Mucosa of descending colon (tissue), 3 donors: ENCODE measurements around the gene MAP3K15. TPM values are rescaled to one million over a fixed set of nuclear protein-coding genes. Genes with fewer than 3 reads are reported as not detected.
"Not testable (repeated sequence)": the region's sequence is repeated elsewhere in the genome, so short reads cannot be mapped to it uniquely, and the experiment has no call there.

Experiments
- ATAC-seq: fragments of 200-7000 bp; cut with Tn5 transposase; one replicate; pipeline ENCODE4 v1.9.1; 2020; ENCODE audit warnings: mild to moderate bottlenecking, moderate library complexity
- DNase-seq, 3 donors: peaks; one replicate each; pipeline ENCODE4 v3.0.0-alpha.2; 2020
- H3K36me3 ChIP-seq: fragments of 200-600 bp; one replicate; pipeline ENCODE4 v1.8.0; 2021; ENCODE audit warnings: low read depth, mild to moderate bottlenecking
- H3K4me1 ChIP-seq: fragments of 200-600 bp; one replicate; pipeline ENCODE4 v1.8.0; 2021; ENCODE audit warnings: low read depth, mild to moderate bottlenecking
- H3K4me3 ChIP-seq: fragments of 200-600 bp; one replicate; pipeline ENCODE4 v1.8.0; 2021; ENCODE audit warnings: mild to moderate bottlenecking
- H3K9me3 ChIP-seq: fragments of 200-600 bp; one replicate; pipeline ENCODE4 v1.8.0; 2021; ENCODE audit warnings: mild to moderate bottlenecking
- CTCF ChIP-seq: fragments of 200-600 bp; IDR thresholded peaks from one replicate; pipeline ENCODE4 v1.8.0; 2022; ENCODE audit warnings: antibody characterized with exemption, mild to moderate bottlenecking
- intact Hi-C, 2 donors: fragments of 100-400 bp; cut with DNase I in 1 of 2; cut with micrococcal nuclease in 1 of 2; formaldehyde crosslinking; loops; one replicate each; pipeline versions ENCODE4 v1.11.0 to v1.11.1; 2022; cut with DNase I, micrococcal nuclease
- total RNA-seq, 3 donors: library from RNA; stranded (reverse); fragmentation: NEBNext Ultra II Directional in 2 of 3; extraction: Animal tissue kit (Norgen Biotek cat#: 25700) in 2 of 3; gene quantifications; one replicate each; pipeline versions ENCODE4 v1.2.1 to v1.2.4, GENCODE V29; 2021 to 2023
- donor health status: DM: no; HTN: no; CAD: no; lungs with moderate emphysema.
- donor health status: DM: no; HTN: no; CAD: no.
- donor health status: DM: no; HTN: yes; CAD: no.

Gene MAP3K15
- total RNA-seq, 3 donors from 2014 or later = 0.16 to 0.23 TPM; not detected in 1

GRCh38 chrX:19479458-19479857, 35.9 kb downstream of the MAP3K15 start:
- Histone ChIP-seq H3K9me3 (no peaks in the 10 kb centered on the region), H3K4me3 (no peak overlapping the region), H3K4me1 (no peaks in the 10 kb centered on the region), H3K36me3 (no peaks in the 10 kb centered on the region)
- intact Hi-C loops = no loop called here
- ATAC-seq = no peak
- no peak for DNase-seq
- no peak for TF ChIP-seq CTCF

GRCh38 chrX:19468383-19468782, 46.9 kb downstream of the MAP3K15 start:
- H3K9me3 ChIP-seq, DNase-seq, ATAC-seq, H3K36me3 ChIP-seq, H3K4me1 ChIP-seq, intact Hi-C loops, H3K4me3 ChIP-seq: not testable (repeated sequence)

DNA sequence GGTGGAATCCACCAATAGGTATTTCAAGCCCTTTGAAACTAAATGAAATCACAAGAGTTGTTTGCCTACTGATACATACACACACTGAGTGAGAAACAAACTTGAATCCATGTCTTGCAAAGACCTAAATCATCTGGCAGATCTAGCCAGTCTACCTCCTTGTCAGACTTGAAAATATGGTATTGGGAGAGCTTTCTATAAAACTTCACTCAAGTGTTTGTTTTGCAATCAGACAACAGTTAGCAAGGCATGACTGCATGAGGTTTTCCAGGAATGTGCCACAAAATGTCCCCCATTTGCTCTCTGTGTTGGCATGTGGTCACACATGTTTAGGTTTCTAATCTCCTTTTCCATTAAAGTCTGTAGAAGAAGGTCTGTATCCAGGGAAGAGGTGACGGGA, 52.4 kb downstream of the MAP3K15 start:
- intact Hi-C loops = no loop called here
- no peak for TF ChIP-seq CTCF

DNA sequence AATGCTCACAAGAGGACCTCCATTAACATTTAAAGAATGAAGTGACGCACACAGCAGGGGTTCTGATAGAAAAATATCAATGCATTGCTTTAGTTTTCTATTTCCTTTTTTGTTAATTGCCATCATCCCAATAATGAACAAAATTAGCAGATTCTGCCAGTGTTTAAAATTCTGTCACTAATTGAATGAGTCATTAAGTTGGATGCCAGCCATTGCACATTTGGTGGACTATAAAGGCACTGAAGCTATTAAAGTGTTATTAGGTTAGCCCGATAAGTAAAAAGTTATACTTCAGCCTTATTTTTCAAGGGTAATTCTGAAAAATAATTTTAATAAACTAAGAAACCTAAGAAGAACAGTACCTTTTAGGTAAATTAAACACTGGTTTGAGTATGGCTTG, 53.1 kb downstream of the MAP3K15 start:
- Histone ChIP-seq H3K4me1 (no peaks in the 10 kb centered on the region), H3K9me3 (no peaks in the 10 kb centered on the region), H3K36me3 (no peaks in the 10 kb centered on the region), H3K4me3 (no peak overlapping the region)
- DNase-seq (no peak), ATAC-seq (no peak)
- TF ChIP-seq CTCF = no peak
- intact Hi-C loops = no loop called here

More for the DNA sequence above, 52.4 kb downstream of the MAP3K15 start:
- DNase-seq = no peak
- Histone ChIP-seq H3K4me3 (no peak overlapping the region), H3K9me3 (no peaks in the 10 kb centered on the region), H3K4me1 (no peaks in the 10 kb centered on the region), H3K36me3 (no peaks in the 10 kb centered on the region)
- no peak for ATAC-seq

DNA sequence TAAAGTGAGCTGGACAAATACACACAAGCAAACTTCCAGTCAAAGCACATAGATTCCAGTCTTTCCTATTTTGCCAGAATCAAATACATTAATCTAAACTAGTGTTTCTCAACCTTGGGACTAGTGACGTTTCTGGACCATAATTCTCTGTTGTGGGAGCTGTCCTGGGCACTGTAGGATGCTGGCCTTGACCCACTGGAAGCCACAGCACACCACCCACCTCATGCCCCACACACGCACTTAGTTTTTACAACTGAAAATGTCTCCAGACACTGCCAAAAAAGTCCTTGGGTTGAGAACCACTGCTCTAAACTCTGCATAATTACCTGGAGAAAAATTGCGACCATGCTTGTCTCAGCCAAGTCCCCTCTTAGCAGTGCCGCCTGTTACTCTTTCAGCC, 57.6 kb downstream of the MAP3K15 start:
- H3K9me3 ChIP-seq = no peaks in the 10 kb centered on the region
- intact Hi-C loops = no loop called here
- H3K4me1 ChIP-seq = no peaks in the 10 kb centered on the region
- no peaks in the 10 kb centered on the region for H3K36me3 ChIP-seq
- DNase-seq (no peak), ATAC-seq (no peak)
- no peak overlapping the region for H3K4me3 ChIP-seq
- no peak for TF ChIP-seq CTCF

DNA sequence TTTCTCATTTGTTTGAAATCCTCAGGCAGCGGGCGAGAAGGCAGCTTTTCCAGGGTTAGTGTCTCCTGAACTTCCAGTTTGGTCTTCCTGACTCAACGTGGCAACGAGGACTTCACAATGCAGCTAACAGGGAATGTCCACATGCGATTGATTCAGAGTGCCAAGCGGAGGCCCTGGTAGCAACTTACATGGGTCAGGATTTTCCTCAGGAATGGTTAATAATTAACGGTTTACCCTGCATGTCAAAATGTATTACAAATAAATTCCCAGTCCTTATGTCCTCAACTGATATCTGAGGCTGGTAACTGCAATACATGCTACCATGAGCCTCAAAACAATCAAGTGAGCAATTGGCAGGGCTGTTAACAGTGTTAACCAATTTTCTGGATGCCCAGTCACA, 67.2 kb downstream of the MAP3K15 start:
- Histone ChIP-seq H3K4me3 (no peak overlapping the region), H3K4me1 (no peaks in the 10 kb centered on the region), H3K9me3 (no peaks in the 10 kb centered on the region), H3K36me3 (no peaks in the 10 kb centered on the region)
- ATAC-seq (no peak), DNase-seq (no peak)
- no peak for TF ChIP-seq CTCF
- intact Hi-C loops = no loop called here
